Suppressor macrophage (primary cell): ENCODE data around the gene TRAPPC2B.
"Not testable (repeated sequence)": the region's sequence is repeated elsewhere in the genome, so short reads cannot be mapped to it uniquely, and the experiment has no call there.

Experiments used
- DNase-seq, 4 experiments: peaks; one replicate each; pipeline ENCODE4 v3.0.0-alpha.2; 2020 to 2022

The TRAPPC2B gene

DNA sequence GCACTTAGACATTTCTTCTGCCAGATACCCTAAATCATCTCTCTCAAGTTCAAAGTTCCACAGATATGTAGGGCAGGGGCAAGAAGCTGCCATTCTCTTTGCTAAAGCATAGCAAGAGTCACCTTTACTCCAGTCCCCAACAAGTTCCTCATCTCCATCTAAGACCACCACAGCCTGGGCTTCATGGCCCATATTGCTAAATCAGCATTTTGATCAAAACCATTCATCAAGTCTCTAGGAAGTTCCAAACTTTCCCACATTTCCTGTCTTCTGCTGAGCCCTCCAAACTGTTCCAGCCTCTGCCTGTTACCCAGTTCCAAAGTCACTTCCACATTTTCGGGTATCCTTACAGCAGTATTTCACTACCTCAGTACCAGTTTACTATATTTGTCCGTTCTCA lies 11.3 kb downstream of the TRAPPC2B start:
- DNase-seq = not testable (repeated sequence)

DNA sequence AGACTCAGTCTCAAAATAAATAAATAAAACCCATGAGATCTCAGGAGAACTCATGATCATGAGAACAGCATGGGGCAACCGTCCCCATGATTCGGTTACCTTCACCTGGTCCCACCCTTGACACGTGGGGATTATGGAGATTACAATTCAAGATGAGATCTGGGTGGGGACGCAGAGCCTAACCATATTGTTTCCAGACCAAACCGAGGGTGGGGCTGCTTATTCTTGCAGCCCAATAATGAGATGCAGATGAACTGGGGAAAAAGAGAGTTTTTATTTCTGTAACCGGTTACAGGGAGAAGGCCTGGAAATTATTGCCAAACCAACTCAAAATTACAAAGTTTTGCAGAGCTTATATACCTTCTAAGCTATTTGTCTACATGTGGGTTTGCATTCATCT lies 12.8 kb downstream of the TRAPPC2B start:
- no peak for DNase-seq

DNA sequence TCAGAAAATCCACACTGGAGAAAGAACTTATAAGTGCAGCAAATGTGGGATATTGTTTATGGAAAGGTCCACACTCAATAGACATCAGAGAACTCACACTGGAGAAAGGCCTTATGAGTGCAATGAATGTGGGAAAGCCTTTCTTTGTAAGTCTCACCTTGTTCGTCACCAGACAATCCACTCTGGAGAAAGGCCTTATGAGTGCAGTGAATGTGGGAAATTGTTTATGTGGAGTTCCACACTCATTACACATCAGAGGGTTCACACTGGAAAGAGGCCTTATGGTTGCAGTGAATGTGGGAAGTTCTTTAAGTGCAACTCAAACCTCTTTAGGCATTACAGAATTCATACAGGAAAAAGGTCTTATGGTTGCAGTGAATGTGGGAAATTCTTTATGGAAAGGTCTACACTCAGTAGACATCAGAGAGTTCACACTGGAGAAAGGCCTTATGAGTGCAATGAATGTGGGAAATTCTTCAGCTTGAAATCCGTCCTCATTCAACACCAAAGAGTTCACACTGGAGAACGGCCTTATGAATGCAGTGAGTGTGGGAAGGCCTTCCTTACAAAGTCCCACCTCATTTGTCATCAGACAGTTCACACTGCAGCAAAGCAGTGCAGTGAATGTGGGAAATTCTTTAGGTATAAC lies 14.3 kb downstream of the TRAPPC2B start:
- DNase-seq = no peak

DNA sequence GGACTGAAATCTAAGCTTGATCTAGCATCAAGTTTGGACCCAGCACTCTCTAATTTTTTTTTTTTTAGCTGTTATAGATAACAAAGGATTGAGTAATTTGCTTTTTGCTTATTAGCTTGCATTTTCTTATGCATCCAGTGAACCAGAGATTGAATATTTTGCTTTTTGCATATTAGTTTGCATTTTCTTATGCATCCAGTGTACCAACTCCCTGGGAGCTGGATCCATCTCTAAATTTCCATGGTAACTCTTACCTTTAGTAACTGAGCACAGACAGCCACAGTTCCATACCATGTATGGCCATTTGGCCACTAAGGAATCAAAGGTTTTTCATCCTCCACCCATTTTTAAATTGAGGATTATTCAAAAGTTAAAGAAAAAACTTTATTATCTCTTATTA lies 17.6 kb downstream of the TRAPPC2B start:
- no peak for DNase-seq

DNA sequence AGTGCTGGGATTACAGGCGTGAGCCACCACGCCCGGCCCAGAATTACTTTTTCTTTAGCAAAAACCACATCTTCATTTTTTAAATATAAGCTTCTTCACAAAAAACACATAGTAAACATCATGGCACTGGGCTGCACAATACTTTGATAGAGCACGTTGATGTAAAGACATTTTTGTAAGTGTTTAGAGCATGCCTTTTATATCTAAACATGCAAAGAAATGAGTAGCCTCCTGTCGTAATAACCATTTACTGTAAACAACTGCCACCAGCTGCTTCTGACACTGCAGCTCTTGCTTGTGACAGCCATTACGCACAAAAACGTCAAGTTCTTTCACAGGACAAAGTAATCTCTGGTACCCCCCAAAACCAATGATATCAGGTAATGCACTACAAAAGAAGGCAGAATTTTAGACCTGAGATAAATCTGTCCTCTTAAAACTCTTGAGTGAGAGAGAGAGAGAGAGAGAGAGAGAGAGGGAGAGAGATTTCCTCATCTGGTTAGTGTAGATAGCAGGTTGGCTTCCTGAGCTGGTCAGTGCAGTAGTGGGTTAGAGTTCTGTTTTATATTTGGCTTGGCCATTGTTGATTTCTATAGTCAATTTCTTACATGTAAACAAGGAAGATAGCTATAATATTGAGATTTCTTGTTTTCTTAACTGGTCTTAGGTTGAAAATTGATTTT lies 19.6 kb downstream of the TRAPPC2B start:
- DNase-seq = no peak

DNA sequence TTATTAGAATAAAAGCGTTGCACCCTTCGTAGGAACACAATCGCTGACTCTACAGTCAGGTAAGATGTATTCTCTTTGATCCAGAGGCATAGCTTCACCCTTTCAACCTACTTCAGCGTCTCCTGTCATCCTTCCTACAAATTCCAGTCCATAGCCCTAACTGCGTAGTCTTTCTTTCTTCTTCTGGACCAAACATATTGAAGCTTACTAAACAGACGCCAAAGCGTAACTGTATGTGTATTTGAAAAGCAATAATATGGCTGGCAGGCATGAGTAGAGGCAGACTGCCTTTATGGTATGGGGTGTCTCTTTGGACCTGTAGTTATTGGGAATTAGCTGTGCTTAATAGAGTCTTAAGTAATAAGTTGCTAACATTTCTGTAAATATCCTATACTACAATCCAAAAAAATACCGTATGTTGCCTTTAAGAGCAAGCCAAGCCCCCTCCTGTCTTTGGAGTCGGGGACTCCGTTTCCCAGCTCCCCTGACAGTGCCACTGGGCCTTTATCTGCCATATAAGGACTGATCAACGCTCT lies 25.9 kb downstream of the TRAPPC2B start:
- no peak for DNase-seq

DNA sequence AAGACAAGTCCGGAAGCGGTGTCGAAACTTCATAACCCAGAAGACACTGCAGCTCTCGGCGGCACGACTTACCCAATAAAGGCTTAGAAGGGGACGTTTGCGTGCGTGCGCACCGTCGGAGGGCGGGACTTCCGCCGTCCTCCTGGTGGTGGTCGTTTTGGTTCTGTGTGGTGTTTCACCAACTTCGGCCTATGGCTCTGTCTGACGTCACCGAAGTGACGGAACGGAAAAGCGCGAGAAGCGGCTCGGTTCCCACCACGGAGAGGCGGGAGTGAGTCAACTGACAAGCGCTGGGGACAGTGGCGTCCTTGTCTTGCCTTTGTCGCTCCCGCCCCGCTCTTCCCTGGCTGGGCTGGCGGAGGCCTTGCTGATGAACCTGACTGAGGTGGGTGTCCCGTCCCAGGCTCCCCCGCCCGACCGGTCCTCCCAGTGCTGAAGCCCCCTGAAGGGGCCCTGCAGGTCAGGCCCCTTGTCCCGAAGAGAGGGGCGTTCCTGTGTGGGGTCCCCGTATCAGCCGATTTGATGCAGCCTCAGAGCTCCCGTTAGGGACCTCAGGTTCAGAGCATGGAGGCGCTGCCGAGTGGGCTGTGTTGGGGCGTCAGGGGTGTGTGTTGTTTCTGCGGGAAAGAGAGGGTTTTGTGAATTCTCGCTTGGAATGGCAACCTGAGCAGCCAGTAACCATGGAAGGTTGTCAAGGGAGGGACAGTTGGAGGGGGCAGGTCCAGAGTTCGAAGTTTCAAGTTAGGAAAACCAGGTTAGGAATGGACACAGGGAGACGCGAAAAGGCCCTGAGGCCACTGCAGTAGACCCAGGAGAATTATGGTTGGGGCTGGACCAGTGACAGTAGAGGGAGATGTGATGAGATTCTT lies 26.6 kb downstream of the TRAPPC2B start, which contains the start of gene ZNF548:
TSS of gene ZNF548 (plus strand) at position 125 of the 869 bp plus-strand sequence. CDS start at position 371, 246 bp downstream.
- DNase-seq = peak; percentile 97 to 99 (median 98)

DNA sequence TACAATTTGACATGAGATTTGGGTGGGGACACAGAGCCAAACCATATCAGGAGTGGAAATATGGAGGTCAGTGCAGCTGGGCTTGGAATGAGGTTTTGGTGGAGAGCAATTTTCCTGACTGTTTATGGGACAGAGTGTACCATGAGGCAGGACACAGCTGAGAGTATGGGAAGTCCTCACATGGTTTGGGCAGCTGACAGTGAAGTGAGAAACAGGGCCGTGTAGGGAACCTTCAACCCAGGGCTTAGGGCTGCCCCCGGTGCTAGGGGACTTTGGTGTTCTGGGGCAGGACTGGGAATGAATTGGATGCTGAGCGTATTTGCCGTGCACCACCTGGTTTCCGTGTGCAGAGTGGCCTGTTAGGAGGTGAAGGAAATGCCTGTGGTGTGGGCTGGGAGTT lies 32.4 kb downstream of the TRAPPC2B start:
- no peak for DNase-seq

DNA sequence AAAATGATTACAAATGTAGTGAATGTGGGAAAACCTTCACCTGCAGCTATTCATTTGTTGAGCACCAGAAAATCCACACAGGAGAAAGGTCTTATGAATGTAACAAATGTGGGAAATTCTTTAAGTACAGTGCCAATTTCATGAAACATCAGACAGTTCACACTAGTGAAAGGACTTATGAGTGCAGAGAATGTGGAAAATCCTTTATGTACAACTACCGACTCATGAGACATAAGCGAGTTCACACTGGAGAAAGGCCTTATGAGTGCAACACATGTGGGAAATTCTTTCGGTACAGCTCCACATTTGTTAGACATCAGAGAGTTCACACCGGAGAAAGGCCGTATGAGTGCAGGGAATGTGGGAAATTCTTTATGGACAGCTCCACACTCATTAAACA lies 35.5 kb downstream of the TRAPPC2B start:
- DNase-seq = no peak

DNA sequence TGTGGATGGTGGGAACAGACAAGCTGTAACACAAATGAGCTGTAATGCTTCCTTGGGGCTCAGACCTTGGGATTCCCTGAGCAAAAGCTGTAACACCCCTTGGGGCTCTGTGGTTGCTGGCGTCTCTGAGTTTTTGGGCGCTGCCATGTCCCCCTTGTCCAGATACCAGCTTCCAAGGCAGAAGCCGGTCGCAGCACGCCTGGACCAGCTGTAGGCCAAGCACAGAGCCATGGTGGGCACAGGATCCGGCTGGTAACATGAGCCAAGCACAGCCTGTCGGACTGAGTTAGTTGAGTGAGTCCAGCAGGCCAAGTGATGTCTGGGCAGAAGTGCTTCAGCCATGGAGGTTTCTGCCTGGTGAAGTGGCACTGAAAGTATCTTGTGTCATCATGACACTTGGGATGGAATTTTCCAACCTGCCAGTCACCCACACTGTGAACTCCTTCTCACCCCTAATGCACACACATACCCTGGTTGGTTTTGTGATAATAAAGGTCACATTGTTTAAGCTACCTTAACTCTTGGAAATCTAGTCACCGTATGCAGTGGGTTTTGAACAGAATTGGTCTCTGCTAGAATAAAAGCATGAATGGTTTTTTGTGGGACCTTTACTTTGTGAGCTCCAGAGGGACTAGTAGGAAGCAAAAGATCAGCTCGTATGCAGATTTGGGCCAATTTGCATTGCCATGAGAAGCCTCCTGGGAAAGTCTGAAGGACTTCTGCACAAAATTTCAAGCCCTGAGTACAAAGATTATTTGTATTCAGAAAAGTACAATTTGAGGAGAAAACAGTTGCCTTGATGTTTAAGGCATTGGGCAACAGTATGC lies 40.6 kb downstream of the TRAPPC2B start:
- no peak for DNase-seq

DNA sequence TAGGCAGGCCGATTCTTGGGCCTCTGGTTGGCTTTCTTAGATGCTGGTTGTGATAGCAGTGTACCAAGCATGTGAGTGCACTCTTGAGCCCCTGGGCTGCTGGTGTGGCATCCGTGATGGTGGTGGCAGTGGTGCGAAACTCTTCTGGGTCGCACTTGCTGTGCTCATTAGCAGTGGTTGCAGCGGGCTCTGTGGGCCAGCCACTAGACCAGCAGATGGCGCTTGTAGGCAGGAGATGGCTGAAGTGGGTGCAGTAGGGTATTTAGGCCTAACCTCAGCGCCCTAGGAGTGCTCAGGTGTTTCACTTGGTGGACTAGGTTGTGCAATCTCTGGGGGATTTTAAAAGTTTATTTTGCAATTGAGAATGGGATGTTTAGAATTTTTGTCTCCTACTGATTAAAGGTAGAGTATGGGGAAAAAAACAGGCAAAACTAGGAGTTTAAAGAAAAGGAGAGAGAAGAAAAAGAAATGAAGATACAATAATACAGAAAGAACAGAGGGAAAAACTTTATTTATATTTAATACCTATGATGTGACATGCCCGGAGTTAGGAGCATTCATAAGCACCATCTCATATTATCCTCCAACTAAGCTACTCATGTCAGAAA lies 43.3 kb downstream of the TRAPPC2B start:
- DNase-seq = peak; percentile 47 to 70 (median 58)

DNA sequence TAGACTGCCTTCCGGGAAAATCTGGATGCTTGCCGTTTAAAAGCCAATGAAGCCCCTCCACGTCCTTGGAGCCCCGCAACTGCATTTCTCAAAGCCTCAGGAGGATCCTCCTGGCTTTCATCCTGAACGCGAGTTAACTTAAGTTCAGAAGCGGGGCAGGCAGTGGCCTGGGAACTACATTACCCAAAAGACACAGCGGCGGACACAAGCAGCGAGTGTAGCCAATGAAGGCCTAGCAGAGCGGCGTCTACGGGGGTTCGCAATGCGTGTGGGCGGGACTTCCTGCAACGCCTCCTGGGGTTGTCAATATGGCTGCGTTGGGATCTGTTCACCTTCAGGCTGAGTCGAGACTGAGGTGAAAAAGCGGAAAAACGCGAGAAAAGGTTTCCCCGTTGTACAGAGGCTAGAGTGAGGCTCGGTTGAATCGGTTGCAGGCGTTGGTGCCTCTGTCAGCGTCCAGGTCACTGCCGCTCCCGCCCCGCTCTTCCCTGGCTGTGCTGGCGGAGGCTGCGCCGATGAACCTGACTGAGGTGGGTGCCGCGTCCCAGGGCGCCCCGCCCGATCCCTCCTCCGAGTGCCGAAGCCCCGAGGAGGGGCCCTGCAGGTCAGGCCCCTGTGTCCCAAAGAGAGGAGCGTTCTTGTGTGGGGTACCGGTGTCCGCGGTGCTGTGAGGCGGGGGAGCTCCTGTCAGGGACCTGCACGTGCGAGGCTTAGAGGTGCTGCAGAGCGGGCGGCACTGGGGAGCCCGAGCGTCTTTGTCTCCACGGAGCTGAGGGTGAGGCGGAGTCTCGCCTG lies 47.7 kb downstream of the TRAPPC2B start, which contains the start of gene ZNF17:
TSS of gene ZNF17 (plus strand) at position 285 of the 795 bp plus-strand sequence. CDS start 2,455 bp downstream, outside the sequence.
- DNase-seq = peak; percentile 95 to 98 (median 97)
